Measurements from ENCODE around the gene PSIP1. TPM values are rescaled to one million over a fixed set of nuclear protein-coding genes. Genes with fewer than 3 reads are reported as not detected.

The PSIP1 gene
- total RNA-seq, 1 experiment from 2014 or later, result 42.9 TPM

DNA sequence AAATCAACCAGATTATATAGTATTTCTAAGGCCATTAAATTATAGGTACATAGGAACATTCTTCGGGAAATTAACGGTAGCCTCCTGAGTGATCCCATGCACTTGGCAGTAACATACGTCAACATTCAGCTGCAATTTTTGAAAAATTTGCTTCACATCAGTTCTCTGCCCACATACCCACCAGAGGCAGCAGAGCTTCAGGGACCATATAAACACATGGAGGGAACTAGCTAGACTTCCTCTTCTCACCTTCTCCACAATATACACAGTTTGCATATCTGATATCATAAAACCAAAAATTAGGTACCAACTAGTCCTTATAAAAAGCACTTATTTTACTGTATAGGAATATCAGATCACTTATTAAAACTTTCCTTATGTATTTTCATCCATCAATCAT is 4.8 kb downstream of the PSIP1 start:
- DNase-seq (no peak), ATAC-seq (no peak)
- Histone ChIP-seq H3K4me2 (ENCODE audit: low read length) (no peak overlapping the region), H3K27ac (ENCODE audit: low read length) (no peak overlapping the region), H3K27me3 (ENCODE audit: low read length) (no peaks in the 10 kb centered on the region), H3K4me1 (ENCODE audit: insufficient read depth, low read length) (peaks cover 14% of the 10 kb centered on the region), H4K20me1 (ENCODE audit: low read length) (peaks cover 16% of the 10 kb centered on the region), H2AFZ (ENCODE audit: low read length) (no peak overlapping the region), H3K9me3 (ENCODE audit: low read length) (no peaks in the 10 kb centered on the region), H3F3A (ENCODE audit: low read length, unreplicated experiment) (no peaks in the 10 kb centered on the region), H3K36me3 (ENCODE audit: low read depth, low read length) (peaks cover 8% of the 10 kb centered on the region), H3K79me2 (ENCODE audit: low read length) (peaks cover 51% of the 10 kb centered on the region), H3K9me2 (replicated peaks; ENCODE audit: low read length) (no peaks in the 10 kb centered on the region), H3K4me3 (ENCODE audit: low read length) (no peak overlapping the region), H3K9ac (ENCODE audit: low read length) (no peak overlapping the region)
- CTCF ChIA-PET, result interaction anchor here (0.6 kb wide), 1 partner anchor 19 kb away, joined by 3 read pairs; no protein-coding TSS in a partner anchor
- no TSS peak for BruUV-seq (replicated peaks)
- POLR2A ChIA-PET (ENCODE audit: unreplicated experiment), result no interaction called here
- intact Hi-C loops (cut with micrococcal nuclease), result no loop called here
- TF ChIP-seq EZH2phosphoT487 (IDR thresholded peaks at IDR 0.05; ENCODE audit: borderline replicate concordance, low read length), result no peak
- TF ChIP-seq, protein P1, sequence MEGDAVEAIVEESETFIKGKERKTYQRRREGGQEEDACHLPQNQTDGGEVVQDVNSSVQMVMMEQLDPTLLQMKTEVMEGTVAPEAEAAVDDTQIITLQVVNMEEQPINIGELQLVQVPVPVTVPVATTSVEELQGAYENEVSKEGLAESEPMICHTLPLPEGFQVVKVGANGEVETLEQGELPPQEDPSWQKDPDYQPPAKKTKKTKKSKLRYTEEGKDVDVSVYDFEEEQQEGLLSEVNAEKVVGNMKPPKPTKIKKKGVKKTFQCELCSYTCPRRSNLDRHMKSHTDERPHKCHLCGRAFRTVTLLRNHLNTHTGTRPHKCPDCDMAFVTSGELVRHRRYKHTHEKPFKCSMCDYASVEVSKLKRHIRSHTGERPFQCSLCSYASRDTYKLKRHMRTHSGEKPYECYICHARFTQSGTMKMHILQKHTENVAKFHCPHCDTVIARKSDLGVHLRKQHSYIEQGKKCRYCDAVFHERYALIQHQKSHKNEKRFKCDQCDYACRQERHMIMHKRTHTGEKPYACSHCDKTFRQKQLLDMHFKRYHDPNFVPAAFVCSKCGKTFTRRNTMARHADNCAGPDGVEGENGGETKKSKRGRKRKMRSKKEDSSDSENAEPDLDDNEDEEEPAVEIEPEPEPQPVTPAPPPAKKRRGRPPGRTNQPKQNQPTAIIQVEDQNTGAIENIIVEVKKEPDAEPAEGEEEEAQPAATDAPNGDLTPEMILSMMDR (conservative IDR thresholded peaks at IDR 0.05; ENCODE audit: low read depth, low read length), result no peak
- TF ChIP-seq EZH2 (IDR thresholded peaks at IDR 0.05; ENCODE audit: low read length, unreplicated experiment), result no peak

DNA sequence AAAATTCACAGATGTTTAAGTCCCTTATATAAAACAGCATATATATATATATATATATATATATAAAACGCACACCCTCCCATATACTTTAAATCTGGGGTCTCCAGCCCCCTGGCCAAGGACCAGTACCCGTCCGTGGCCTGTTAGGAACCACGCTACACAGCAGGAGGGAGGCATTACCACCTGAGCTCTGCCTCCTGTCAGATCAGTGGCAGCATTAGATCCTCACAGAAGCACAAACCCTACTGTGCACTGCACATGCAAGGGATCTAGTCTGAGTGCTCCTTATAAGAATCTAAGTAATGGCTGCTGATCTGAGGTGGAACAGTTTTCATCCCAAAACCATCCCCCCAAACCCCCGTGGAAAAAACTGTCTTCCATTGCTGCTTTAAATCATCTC is 9.0 kb downstream of the PSIP1 start:
- Histone ChIP-seq H3F3A (ENCODE audit: low read length, unreplicated experiment) (no peaks in the 10 kb centered on the region), H3K9ac (ENCODE audit: low read length) (no peak overlapping the region), H3K27ac (ENCODE audit: low read length) (no peak overlapping the region), H4K20me1 (ENCODE audit: low read length) (no peaks in the 10 kb centered on the region), H3K4me2 (ENCODE audit: low read length) (no peak overlapping the region), H3K9me3 (ENCODE audit: low read length) (no peaks in the 10 kb centered on the region), H3K4me3 (ENCODE audit: low read length) (no peak overlapping the region), H3K27me3 (ENCODE audit: low read length) (no peaks in the 10 kb centered on the region), H3K36me3 (ENCODE audit: low read depth, low read length) (peaks cover 10% of the 10 kb centered on the region), H3K79me2 (ENCODE audit: low read length) (peaks cover 14% of the 10 kb centered on the region; the same call in 1 of the 2 replicates), H3K4me1 (ENCODE audit: insufficient read depth, low read length) (no peaks in the 10 kb centered on the region), H3K9me2 (replicated peaks; ENCODE audit: low read length) (no peaks in the 10 kb centered on the region), H2AFZ (ENCODE audit: low read length) (no peak overlapping the region)
- TF ChIP-seq, protein P1 (conservative IDR thresholded peaks at IDR 0.05; ENCODE audit: low read depth, low read length), result no peak
- TF ChIP-seq EZH2phosphoT487 (IDR thresholded peaks at IDR 0.05; ENCODE audit: borderline replicate concordance, low read length) (no peak), EZH2 (IDR thresholded peaks at IDR 0.05; ENCODE audit: low read length, unreplicated experiment) (no peak)
- no TSS peak for BruUV-seq (replicated peaks)
- ATAC-seq, result no peak
- ChIA-PET POLR2A (ENCODE audit: unreplicated experiment) (no interaction called here), CTCF (no interaction called here)
- intact Hi-C loops (cut with micrococcal nuclease), result no loop called here
- no peak for DNase-seq

DNA sequence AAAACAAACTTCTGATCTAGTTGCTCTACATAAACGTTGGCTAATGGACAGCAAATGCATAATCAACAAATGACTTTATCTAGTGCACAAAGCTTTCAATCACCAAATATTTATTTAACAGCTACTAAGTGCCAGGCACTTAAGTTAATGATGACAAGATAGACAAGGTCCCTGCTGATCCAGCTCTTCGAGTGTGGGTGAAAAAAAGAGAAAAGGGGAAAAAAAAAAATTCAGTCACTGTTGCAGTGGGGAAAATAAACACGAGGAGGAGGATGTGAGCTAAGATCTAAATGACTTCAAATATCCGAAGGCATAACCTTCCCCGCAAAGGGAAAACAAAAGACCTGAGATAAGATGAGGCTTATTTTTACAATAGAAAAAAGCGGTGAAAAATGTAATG is 9.6 kb downstream of the PSIP1 start:
- BruUV-seq (replicated peaks), result no TSS peak
- H3K9ac ChIP-seq (ENCODE audit: low read length), result no peak overlapping the region
- no peaks in the 10 kb centered on the region for H3K27me3 ChIP-seq (ENCODE audit: low read length)
- no peak overlapping the region for H3K4me2 ChIP-seq (ENCODE audit: low read length)
- H3K36me3 ChIP-seq (ENCODE audit: low read depth, low read length), result peaks cover 8% of the 10 kb centered on the region
- ATAC-seq (no peak), DNase-seq (no peak)
- no peak overlapping the region for H3K27ac ChIP-seq (ENCODE audit: low read length)
- no peaks in the 10 kb centered on the region for H3K4me1 ChIP-seq (ENCODE audit: insufficient read depth, low read length)
- intact Hi-C loops (cut with micrococcal nuclease), result no loop called here
- no peak for TF ChIP-seq EZH2 (IDR thresholded peaks at IDR 0.05; ENCODE audit: low read length, unreplicated experiment)
- TF ChIP-seq, protein P1 (conservative IDR thresholded peaks at IDR 0.05; ENCODE audit: low read depth, low read length), result no peak
- no peaks in the 10 kb centered on the region for H4K20me1 ChIP-seq (ENCODE audit: low read length)
- no peak overlapping the region for H2AFZ ChIP-seq (ENCODE audit: low read length)
- H3F3A ChIP-seq (ENCODE audit: low read length, unreplicated experiment), result no peaks in the 10 kb centered on the region
- H3K4me3 ChIP-seq (ENCODE audit: low read length), result no peak overlapping the region
- H3K79me2 ChIP-seq (ENCODE audit: low read length), result peaks cover 8% of the 10 kb centered on the region; the same call in 1 of the 2 replicates
- ChIA-PET POLR2A (ENCODE audit: unreplicated experiment) (no interaction called here), CTCF (no interaction called here)
- H3K9me3 ChIP-seq (ENCODE audit: low read length), result no peaks in the 10 kb centered on the region
- no peaks in the 10 kb centered on the region for H3K9me2 ChIP-seq (replicated peaks; ENCODE audit: low read length)

Data from PC-3 (cell line).